ENCODE measurements around the gene IQCN. TPM values are rescaled to one million over a fixed set of nuclear protein-coding genes. Genes with fewer than 3 reads are reported as not detected.
"Not testable (repeated sequence)": the region's sequence is repeated elsewhere in the genome, so short reads cannot be mapped to it uniquely, and the experiment has no call there.

IQCN gene
- total RNA-seq, 1 experiment from 2014 or later: 0.32 TPM

- DNase-seq (ENCODE audit: extremely low read depth, low read depth): no peak
Measured at GRCh38 chr19:18218600-18218999, 55.7 kb downstream of the IQCN start.

GRCh38 chr19:18218159-18218558 lies 56.1 kb downstream of the IQCN start:
- DNase-seq (ENCODE audit: extremely low read depth, low read depth): no peak

GRCh38 chr19:18216789-18217188 lies 57.5 kb downstream of the IQCN start:
- DNase-seq (ENCODE audit: extremely low read depth, low read depth): no peak

- no peak for DNase-seq (ENCODE audit: extremely low read depth, low read depth)
Measured at GRCh38 chr19:18214779-18215433, 59.3 kb downstream of the IQCN start.

- no peak for DNase-seq (ENCODE audit: extremely low read depth, low read depth)
Measured at GRCh38 chr19:18211683-18212082, 62.6 kb downstream of the IQCN start.

- DNase-seq (ENCODE audit: extremely low read depth, low read depth): not testable (repeated sequence)
Measured at GRCh38 chr19:18209912-18210311, 64.3 kb downstream of the IQCN start.

GRCh38 chr19:18208098-18208951 lies 65.9 kb downstream of the IQCN start:
- no peak for DNase-seq (ENCODE audit: extremely low read depth, low read depth)

Small RNAs within 50 kb of the gene (small RNA-seq; reads per million reads assigned to genes)
- gene MIR3188 (0.02 to 0.06 reads per million in 2 experiments), gene RPL39P38 (0 reads per million in 2 experiments)

Other genes with a start within 250 kb of the IQCN start
- gene IL12RB1, start 187.5 kb downstream of the IQCN start, total RNA-seq (2014; rRNA removed; shearing (Covaris generic)): not detected in 2 replicates
- 2.1 and 3.0 TPM in 2 replicates for gene MAST3, start 176.7 kb downstream of the IQCN start, total RNA-seq (2014; rRNA removed; shearing (Covaris generic))
- 7.7 and 11.9 TPM in 2 replicates for gene PIK3R2, start 121.3 kb downstream of the IQCN start, total RNA-seq (2014; rRNA removed; shearing (Covaris generic))
- gene IFI30, start 100.6 kb downstream of the IQCN start, total RNA-seq (2014; rRNA removed; shearing (Covaris generic)): 14.8 and 16.6 TPM in 2 replicates
- gene MPV17L2, start 81.2 kb downstream of the IQCN start, total RNA-seq (2014; rRNA removed; shearing (Covaris generic)): 7.6 and 8.1 TPM in 2 replicates
- gene RAB3A, start 70.4 kb downstream of the IQCN start, total RNA-seq (2014; rRNA removed; shearing (Covaris generic)): 0.84 and 1.4 TPM in 2 replicates
- 0.10 and 0.20 TPM in 2 replicates for gene PDE4C, start 48.0 kb downstream of the IQCN start, total RNA-seq (2014; rRNA removed; shearing (Covaris generic))
- 37.7 and 56.6 TPM in 2 replicates for gene JUND, start 7.2 kb upstream of the IQCN start, total RNA-seq (2014; rRNA removed; shearing (Covaris generic))
- 207 and 261 TPM in 2 replicates for gene LSM4, start 48.6 kb upstream of the IQCN start, total RNA-seq (2014; rRNA removed; shearing (Covaris generic))
- gene PGPEP1, start 66.1 kb upstream of the IQCN start, total RNA-seq (2014; rRNA removed; shearing (Covaris generic)): 3.5 and 4.0 TPM in 2 replicates
- gene GDF15, start 111.7 kb upstream of the IQCN start, total RNA-seq (2014; rRNA removed; shearing (Covaris generic)): 281 and 371 TPM in 2 replicates
- gene LRRC25, start 123.2 kb upstream of the IQCN start, total RNA-seq (2014; rRNA removed; shearing (Covaris generic)): not detected in 2 replicates
- gene SSBP4, start 144.9 kb upstream of the IQCN start, total RNA-seq (2014; rRNA removed; shearing (Covaris generic)): 31.0 and 46.3 TPM in 2 replicates
- 1.2 and 1.4 TPM in 2 replicates for gene ISYNA1, start 163.7 kb upstream of the IQCN start, total RNA-seq (2014; rRNA removed; shearing (Covaris generic))
- gene ELL, start 247.6 kb upstream of the IQCN start, total RNA-seq (2014; rRNA removed; shearing (Covaris generic)): 6.7 and 8.2 TPM in 2 replicates